ENCODE measurements around the gene CCDC170.

CCDC170 gene

GRCh38 chr6:151651639-151652038 is 157.8 kb downstream of the CCDC170 start:
- H3K4me3 ChIP-seq (ENCODE audit: low read depth, low read length), result no peak overlapping the region

GRCh38 chr6:151652325-151652724 is 158.5 kb downstream of the CCDC170 start:
- no peak overlapping the region for H3K4me3 ChIP-seq (ENCODE audit: low read depth, low read length)

- no peak overlapping the region for H3K4me3 ChIP-seq (ENCODE audit: low read depth, low read length)
These were observed 161.3 kb downstream of the CCDC170 start for GRCh38 chr6:151655099-151655498.

- H3K4me3 ChIP-seq (ENCODE audit: low read depth, low read length), result no peak overlapping the region
These were observed 162.6 kb downstream of the CCDC170 start for GRCh38 chr6:151656392-151656791.

GRCh38 chr6:151658091-151658490 is 164.3 kb downstream of the CCDC170 start:
- H3K4me3 ChIP-seq (ENCODE audit: low read depth, low read length), result no peak overlapping the region

GRCh38 chr6:151659212-151659611 is 165.4 kb downstream of the CCDC170 start:
- H3K4me3 ChIP-seq (ENCODE audit: low read depth, low read length), result no peak overlapping the region

- H3K4me3 ChIP-seq (ENCODE audit: low read depth, low read length), result no peak overlapping the region
These were observed 167.7 kb downstream of the CCDC170 start for GRCh38 chr6:151661509-151661908.

GRCh38 chr6:151661928-151662327 is 168.1 kb downstream of the CCDC170 start:
- H3K4me3 ChIP-seq (ENCODE audit: low read depth, low read length), result no peak overlapping the region

GRCh38 chr6:151663559-151663958 is 169.7 kb downstream of the CCDC170 start:
- no peak overlapping the region for H3K4me3 ChIP-seq (ENCODE audit: low read depth, low read length)

GRCh38 chr6:151664390-151664789 is 170.6 kb downstream of the CCDC170 start:
- no peak overlapping the region for H3K4me3 ChIP-seq (ENCODE audit: low read depth, low read length)

GRCh38 chr6:151665329-151665728 is 171.5 kb downstream of the CCDC170 start:
- no peak overlapping the region for H3K4me3 ChIP-seq (ENCODE audit: low read depth, low read length)

- H3K4me3 ChIP-seq (ENCODE audit: low read depth, low read length), result no peak overlapping the region
These were observed 172.7 kb downstream of the CCDC170 start for GRCh38 chr6:151666526-151666925.

GRCh38 chr6:151669208-151669560 is 175.4 kb downstream of the CCDC170 start:
- no peak overlapping the region for H3K4me3 ChIP-seq (ENCODE audit: low read depth, low read length)

GRCh38 chr6:151670116-151670515 is 176.3 kb downstream of the CCDC170 start:
- no peak overlapping the region for H3K4me3 ChIP-seq (ENCODE audit: low read depth, low read length)
